ENCODE data around the gene IFNA6. TPM values are rescaled to one million over a fixed set of nuclear protein-coding genes. Genes with fewer than 3 reads are reported as not detected.

Gene IFNA6
- total and polyA plus RNA-seq, 2 donors (not counting 3 experiments of a cell fraction or from before 2014, with no cell fraction given): not detected

GRCh38 chr9:21311889-21312288 lies 38.8 kb downstream of the IFNA6 start:
- no TSS peak for BruUV-seq (replicated peaks)
- dilution Hi-C loops (cut with MboI; ENCODE audit: extremely low pct_ligation_motif_present, low sequenced_read_pairs) (no loop called here), intact Hi-C loops (cut with micrococcal nuclease) (no loop called here)
- Histone ChIP-seq H3K4me1 (ENCODE audit: control insufficient read depth, extremely low read depth, insufficient read depth, low read length) (no peaks in the 10 kb centered on the region), H3K9me1 (replicated peaks; ENCODE audit: control insufficient read depth, extremely low read depth, insufficient read depth, low read length) (no peaks in the 10 kb centered on the region), H3K27ac (ENCODE audit: insufficient read depth, low read depth, low read length) (no peak overlapping the region), H3K36me3 (ENCODE audit: control insufficient read depth in 2 of 2, extremely low read depth in 1 of 2, insufficient read depth in 2 of 2, low read length in 2 of 2) (no peaks in the 10 kb centered on the region), H4K20me1 (replicated peaks; ENCODE audit: control insufficient read depth, extremely low read depth, insufficient read depth, low read length) (no peaks in the 10 kb centered on the region), H3K9me3 (replicated peaks; ENCODE audit: control insufficient read depth, insufficient read depth, low read length) (no peaks in the 10 kb centered on the region), H3K27me3 (ENCODE audit: control insufficient read depth in 2 of 2, insufficient read depth in 2 of 2, low read length in 2 of 2) (peaks cover 16 to 43% of the 10 kb centered on the region in 2 experiments), H3K4me3 (replicated peaks in 1 of 3; ENCODE audit: insufficient read depth in 1 of 3, low read depth in 1 of 3, low read length in 3 of 3) (no peak overlapping the region), H3K79me2 (ENCODE audit: control insufficient read depth, insufficient read depth, low read length) (no peaks in the 10 kb centered on the region), H3K9ac (replicated peaks; ENCODE audit: extremely low read depth, insufficient read depth, low read length) (no peak overlapping the region), H3K4me2 (ENCODE audit: insufficient read depth, low read length) (no peak overlapping the region), H2AFZ (ENCODE audit: low read depth, low read length) (no peak overlapping the region)
- TF ChIP-seq CTCF (IDR thresholded peaks at IDR 0.05; ENCODE audit: extremely low read depth in 1 of 2, insufficient read depth in 1 of 2, low read depth in 1 of 2, low read length in 2 of 2): no peak
- TF ChIP-seq FOS (IDR thresholded peaks at IDR 0.05; ENCODE audit: borderline replicate concordance, insufficient read depth, low read length): no peak
- TF ChIP-seq JUN (IDR thresholded peaks at IDR 0.05; ENCODE audit: borderline replicate concordance, insufficient read depth, insufficient read length, low read depth): no peak
- no peak for TF ChIP-seq GATA2 (IDR thresholded peaks at IDR 0.05; ENCODE audit: insufficient read depth, insufficient read length, low read depth, low read length)
- TF ChIP-seq MYC (IDR thresholded peaks at IDR 0.05; ENCODE audit: low read depth, low read length): no peak
- no peak for TF ChIP-seq EZH2 (IDR thresholded peaks at IDR 0.05; ENCODE audit: borderline replicate concordance, low read depth, low read length, severe bottlenecking)
- no peak for TF ChIP-seq POLR2AphosphoS5 (IDR thresholded peaks at IDR 0.05; ENCODE audit: insufficient read depth, low read depth, low read length)
- TF ChIP-seq, protein P1, sequence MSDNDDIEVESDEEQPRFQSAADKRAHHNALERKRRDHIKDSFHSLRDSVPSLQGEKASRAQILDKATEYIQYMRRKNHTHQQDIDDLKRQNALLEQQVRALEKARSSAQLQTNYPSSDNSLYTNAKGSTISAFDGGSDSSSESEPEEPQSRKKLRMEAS (IDR thresholded peaks at IDR 0.05; ENCODE audit: insufficient read depth, insufficient read length): no peak
- TF ChIP-seq POLR2A (IDR thresholded peaks at IDR 0.05; ENCODE audit: low read depth, low read length): no peak
- DNase-seq (ENCODE audit: low read depth, low spot score): no peak
- ChIA-PET CTCF (interaction anchor here (1.5 to 2.0 kb wide), 2 partner anchors 9 to 84 kb away, joined by 5 read pairs; no protein-coding TSS in a partner anchor), POLR2A (no interaction called here)
- FAIRE-seq: no peak
